Activated CD8-positive, alpha-beta memory T cell treated with anti-CD3 and anti-CD28 coated beads for 1 hour (primary cell): ENCODE data around the gene GKN1.
A peak's percentile ranks its signal among the peaks of the same experiment; 100 is the strongest.

Experiments used
- DNase-seq, 2 donors: peaks; one replicate each; pipeline ENCODE4 v3.0.0-alpha.2; 2020; ENCODE audit warnings: low read depth in 1 of 2; ENCODE audit errors: extremely low read depth in 1 of 2

Gene GKN1

DNA sequence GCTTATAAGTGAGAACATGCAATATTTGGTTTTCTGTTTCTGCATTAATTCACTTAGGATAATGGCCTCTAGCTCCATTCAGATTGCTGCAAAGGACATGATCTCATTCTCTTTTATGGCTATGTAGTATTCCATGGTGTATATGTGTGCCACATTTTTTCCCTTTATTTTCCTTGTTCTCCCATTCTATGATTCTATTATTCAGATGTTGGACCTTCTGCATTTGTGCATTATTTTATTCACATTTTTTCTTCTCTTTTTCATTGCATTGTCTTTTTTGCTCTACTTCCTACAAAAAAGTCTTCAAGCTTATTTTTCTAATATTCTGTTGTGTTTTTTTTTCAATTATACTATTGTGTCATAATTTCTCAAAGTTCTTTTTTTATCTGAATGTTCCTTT lies 27.4 kb downstream of the GKN1 start:
- DNase-seq, result no peak

DNA sequence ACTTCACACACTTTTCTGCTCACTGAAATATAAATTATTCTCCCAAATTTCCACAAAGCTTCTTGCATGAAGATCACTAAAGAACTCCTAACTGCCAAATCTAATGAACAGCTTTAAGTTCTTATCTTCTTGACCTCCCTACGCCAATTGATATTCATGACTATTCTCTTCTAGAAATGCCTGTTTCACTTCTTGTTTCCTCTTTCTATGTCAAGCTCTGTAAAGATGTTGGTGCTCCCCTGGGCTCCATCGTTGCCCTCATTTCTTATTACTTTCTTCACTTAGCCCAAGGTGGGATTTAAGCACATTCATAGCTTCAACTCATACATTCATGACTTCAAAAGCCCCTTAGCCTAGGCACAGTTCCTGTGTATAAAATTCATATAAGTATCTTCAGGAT lies 29.3 kb downstream of the GKN1 start:
- no peak for DNase-seq

DNA sequence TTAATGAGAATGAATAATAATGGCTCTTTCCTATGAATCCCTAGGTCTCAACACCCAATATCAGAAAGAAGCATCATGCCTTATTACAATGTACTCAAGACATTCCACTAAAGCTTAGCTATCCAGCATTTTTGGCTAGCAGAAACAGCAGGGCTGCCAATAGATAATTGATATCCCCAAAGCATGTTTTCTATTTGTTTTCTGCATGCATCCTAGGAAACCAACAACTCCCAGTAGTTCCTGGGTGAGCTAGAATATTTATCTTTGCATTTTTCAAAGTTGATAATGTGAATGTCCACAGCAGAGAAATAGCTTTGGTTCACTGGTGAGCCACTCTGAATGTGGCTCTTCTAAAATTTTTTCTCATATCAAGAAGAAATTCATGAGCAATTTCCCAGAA lies 32.7 kb downstream of the GKN1 start:
- no peak for DNase-seq

DNA sequence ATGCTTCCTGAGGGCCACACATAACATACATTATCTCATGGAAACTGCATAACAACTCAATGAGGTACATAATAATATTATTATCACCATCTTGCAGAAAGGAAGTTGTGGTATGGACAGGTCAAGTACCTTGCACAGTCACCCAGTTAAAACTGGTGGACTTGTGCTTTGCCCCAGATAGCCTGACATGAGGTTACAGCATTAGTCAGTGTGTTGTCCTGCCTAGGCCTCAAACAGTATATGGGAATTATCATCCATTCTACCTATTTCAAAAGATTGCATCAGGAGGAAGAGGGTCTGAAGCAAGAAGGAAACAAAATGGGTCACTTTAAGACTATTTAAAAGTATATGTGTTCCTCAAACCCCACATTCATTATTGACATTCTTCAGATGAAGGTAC lies 33.2 kb downstream of the GKN1 start:
- no peak for DNase-seq

DNA sequence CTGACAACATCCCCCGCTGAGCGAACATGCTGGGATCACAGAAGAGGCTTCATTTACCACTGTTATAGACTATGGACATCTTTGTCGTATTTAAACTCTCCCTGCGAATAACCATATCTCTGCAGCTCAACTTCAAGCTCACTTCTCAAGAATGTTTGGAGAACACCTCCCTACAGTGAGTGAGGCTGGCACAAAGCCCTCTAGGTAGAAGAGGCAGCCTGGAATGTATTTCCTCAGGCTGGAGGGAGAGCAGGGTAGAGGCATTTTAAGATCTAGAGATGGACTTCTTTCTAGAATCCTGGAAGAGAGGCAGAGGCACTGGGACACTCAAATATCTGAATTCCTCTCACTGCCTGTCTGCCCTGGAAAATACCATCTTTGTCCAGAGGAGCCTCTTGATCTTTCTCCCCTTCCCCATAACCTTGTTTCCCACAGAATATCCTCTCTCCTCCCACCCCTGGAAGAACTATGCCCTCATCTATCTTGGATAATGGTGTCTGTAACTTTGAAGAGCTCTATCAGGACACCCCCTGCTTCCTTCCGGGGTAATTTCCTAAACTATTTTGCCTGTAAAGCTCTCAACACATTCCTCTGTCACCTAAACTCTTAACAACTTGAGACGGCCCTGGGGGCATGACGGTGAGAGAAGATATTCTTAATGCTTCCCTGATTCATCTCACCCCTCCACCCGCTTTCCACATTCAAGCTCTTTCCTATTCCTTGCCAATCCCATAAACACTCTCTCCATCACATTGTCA lies 36.2 kb downstream of the GKN1 start:
- DNase-seq, result no peak

DNA sequence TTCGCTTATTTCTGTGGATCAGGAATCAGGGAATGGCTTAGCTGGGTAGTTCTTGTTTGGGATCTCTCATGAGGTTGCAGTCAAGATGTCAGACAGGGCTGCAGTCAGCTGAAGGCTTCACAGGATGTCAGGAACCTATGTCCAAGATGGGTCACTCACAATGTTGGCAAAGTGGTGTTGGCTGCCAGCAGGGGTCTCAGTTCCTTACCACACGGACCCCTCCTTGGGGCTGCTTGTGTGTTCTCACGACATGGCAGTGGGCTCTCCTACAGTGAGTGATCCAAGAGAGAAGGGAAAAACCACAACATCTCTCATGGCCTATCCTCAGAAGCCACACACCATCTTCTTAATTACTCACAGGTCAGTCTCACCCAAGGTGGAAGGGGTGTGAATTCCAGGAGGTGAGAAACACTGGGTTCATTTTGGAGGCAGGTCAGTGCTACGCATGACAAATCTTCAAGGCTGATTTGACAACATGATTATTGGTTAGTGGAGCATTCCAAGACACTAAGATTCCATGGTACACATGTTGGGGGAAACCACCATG lies 37.2 kb downstream of the GKN1 start:
- no peak for DNase-seq

DNA sequence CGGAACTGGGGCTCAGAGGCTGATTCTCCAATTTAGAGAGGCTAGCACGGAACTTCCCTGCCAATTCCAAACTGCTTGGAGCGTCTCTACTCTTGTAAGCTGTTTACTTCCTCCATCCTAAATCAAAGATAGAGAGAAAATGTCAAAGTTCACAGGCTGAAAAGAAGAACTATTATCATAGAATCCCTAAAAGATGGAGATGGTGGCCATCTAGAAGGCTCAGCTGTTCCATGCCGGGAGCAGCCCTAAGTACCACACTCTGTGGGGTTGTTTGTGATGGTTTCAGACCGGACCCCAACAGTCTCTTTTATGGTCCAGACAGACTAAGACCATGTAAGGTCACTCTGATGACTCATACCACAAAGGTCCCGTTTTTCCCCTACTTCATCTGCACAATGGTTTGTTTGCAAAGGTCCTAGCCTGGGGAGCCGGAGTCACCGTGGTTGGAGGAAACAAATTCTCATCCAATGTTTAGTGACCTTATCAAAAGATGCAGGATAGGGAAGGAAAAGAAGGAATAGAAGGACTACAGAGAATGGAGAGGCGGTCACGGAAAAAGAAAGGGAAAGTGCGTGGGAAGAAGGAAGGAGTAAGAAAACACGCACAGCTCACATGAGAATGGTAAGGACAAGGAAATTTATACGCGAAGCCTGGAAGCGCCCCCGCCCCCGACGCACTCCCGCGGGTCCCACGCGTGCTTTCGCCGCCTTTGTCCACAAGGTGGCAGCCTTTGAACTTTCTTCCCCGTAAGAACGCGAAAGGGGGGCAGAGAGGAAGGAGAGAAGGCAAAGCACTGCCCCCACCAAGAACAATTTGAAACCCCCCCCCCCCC lies 38.1 kb downstream of the GKN1 start:
- DNase-seq, result peak in 1 of 2 donors; percentile 25

DNA sequence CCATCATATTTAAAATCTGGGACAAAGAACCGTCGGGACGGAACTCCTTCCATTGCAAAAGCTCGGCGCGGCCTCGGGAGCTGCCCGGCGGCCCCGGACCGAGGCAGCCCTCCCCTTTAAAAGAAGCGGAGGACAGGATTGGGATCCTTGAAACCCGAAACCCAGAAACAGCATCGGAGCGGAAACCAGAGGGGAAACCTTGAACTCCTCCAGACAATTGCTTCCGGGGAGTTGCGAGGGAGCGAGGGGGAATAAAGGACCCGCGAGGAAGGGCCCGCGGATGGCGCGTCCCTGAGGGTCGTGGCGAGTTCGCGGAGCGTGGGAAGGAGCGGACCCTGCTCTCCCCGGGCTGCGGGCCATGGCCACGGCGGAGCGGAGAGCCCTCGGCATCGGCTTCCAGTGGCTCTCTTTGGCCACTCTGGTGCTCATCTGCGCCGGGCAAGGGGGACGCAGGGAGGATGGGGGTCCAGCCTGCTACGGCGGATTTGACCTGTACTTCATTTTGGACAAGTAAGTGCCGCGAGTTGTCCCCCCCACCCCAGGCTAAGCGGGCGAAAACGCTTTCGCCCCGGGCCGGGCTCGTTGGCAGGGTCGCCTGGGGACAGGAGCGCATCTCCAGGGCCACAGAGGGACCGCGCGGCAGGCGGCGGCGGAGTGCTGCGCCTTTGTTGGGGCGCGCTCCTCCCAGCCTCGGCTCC lies 38.9 kb downstream of the GKN1 start, which contains the start of gene ANTXR1:
Gene ANTXR1, plus strand, starts transcription at position 38 of the 698 bp plus-strand sequence. Its CDS starts 321 bp downstream, at position 359.
- DNase-seq, result no peak

DNA sequence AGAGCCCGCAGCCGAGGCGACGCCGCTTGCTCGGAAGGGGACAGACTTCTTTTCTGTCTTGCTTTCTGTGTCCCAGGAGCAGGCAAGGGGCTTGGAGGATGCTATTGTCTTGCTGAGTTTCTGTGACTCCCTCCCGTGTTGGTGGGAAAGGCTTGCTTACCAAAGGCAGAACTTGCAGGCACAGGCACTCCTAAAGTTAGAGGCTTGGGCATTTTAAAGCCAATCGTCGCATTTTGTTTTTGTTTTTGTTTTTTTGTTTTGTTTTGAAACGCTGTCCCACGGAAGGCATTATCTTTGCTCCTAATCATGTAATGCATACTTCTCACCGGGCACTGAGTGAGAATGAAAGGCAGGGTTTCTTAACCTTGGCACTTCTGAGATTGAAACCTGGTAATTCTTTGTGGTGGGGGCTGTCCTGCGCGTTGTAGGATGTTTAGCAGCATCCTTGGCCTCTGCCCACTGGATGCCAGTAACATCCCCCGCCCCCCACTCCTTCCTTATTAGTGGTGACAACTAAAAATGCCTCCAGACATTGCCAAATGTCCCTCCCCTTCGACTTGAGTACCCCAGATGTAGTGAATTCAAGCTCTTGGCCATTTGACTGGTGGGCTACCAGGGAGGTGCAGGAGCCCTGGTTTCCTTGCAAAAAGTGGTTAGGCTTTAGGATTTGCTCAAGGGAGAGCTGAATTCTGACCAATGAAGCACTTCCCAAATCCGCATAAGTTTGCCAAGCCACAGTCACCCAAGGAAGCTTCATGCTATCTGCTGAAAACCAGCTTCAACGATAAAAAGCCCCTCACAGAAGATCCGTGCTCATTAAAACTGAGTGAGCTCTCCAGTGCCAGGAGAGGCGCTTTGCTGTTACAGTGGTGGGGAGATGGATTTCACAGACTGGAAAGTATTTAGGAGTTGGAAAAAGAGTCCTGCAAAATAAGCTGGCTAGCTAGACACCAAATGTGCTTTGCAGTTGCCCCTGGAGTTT lies 39.7 kb downstream of the GKN1 start:
- no peak for DNase-seq

DNA sequence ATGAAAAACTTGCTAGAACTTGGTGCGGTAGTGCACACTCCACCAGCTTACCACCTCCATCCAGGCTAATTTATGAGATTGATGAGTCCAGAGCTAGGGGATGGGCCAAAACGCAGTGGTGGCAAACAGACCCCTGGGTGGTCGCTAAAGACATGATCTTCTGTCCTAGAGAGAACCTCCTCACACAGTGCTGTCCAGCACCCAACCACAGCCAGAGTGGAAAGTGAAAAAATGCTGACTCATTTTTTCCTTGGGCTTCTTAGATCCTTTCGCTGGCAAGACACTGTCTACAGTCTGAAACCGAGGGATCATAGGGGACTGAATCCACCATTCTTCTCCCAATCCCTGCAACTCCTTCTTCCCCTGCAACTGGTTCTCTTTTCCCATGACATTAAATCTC lies 42.6 kb downstream of the GKN1 start:
- no peak for DNase-seq

DNA sequence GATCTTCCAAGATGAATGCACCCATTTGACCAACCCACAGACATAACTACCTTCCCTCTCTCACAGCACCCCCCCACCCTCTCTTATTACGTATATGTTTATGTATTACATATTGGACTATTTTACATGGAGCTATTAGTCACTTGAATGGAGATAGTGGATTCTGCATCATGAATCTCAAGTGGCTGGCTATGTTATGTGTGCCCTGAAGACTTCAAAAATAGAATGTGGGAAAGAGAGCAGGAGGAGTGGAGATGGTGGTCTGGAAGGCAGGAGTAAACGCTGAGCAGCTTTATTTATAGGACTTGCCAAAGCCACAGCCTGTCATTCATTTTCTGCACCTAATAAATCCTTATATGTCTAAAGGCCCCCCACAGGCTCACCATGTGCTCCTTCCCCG lies 43.4 kb downstream of the GKN1 start:
- no peak for DNase-seq

DNA sequence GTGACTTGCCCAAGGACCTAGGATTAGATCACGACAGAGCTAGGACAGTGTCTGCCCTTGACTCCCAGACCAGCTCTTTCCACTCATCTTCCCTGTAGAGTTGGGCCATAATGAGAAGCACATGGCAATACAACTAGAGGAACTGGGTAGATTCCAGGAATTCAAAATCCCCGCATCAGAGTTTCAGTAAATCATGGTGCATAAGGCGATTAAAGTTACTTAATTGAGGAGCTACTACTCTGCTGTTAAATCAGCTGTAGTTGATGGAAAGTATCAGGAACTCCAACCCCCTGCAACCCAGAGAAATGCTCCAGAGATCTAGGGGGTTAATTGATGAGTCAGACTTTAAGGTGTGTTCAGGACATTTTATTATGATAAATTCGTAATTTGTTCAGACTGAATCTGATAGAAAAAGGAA lies 44.3 kb downstream of the GKN1 start:
- DNase-seq, result no peak

DNA sequence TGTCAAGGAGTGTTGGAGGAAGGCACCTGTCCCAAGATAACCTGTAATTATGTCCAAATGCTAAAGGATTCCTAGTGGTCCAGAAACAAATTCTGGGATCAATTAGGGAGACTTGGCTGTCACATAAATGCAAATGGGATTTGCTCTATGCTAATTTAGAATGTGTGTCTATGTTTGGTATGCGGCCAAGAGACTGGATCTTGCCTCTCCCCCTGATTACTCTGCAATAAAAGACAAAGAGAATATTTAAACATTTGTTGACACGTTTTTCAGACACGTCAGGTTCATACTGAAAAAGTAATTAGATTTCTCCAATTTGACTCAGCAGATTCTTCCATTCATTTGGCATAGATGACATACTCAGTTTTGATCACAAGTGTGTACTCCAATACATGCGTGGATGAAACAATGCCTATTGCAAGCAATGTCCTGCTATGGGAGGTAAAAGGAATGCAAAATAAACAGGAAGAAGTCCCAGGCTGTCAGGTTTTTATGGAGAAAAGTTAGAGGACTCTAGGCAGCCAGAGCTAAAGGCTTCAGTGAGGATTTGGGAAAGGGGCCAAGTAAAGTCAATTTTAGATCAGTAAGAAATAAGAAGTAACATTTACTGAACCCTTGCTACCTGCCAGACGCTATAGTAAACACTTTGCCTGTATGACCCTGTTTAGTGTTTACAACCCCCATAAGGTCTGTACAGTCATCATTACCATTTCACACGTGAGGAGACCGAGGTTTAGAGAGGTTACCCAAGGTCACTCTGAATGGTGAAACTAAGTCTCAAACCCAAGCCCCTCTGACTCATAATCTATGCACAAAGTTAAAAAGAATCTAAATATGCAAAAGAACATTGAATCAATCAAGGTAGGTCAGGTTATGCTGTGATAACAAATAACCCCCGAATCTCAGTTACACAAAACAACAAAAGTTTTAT lies 46.3 kb downstream of the GKN1 start:
- no peak for DNase-seq

DNA sequence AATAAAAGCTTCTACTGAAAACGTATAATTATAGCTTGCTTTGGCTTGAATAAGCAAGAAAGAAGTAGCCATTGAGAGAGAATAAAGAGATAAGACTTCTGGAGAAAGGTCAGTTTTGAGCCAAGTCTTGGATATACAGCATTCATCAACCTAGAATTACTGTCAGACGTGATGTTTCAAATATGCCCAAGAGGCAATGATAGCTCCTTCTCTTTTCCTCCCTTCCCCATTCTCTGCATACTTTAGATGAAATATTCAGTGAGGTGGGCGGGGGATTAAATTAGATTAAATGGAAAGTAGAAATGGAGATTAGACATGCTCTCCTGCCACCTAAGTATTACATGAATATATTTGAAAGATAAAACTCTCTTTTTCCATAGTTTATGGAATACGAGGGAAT lies 47.3 kb downstream of the GKN1 start:
- no peak for DNase-seq

DNA sequence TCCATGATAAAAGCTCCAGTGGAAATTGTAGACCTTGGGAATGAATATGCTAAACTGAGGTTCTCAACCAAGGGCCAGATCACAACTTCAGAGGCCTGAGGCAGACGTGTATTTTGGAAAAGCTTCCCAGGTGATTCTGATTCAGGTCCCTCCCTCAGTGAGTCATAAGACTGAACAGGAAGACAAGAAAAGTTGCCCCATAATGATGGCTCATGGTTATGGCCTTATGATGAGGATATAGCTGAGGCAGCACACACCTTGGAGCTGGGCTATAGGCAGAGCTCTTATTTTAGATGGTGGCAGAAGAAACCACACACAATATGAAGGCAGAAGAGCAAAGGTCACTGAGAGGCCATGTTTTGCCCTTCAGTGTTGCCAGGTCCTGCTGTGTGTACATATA lies 48.1 kb downstream of the GKN1 start:
- no peak for DNase-seq

DNA sequence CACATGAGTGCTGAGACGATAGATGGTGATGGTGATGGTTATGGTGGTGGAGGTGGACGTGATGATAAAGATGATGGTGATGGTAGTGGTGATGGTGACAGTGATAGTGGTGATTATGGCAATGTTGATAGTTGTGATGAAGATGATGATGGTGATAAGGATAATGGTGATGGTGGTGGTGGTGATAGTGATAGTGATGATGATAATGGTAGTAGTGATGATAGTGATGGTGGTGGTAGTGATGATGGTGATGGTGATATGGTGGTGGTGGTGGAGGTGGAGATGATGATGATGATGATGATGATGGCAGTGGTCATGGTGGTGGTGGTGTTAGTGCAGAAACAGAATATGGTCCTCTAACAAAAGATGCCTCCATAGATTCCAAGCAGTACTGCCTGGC lies 48.8 kb downstream of the GKN1 start:
- DNase-seq, result no peak

DNA sequence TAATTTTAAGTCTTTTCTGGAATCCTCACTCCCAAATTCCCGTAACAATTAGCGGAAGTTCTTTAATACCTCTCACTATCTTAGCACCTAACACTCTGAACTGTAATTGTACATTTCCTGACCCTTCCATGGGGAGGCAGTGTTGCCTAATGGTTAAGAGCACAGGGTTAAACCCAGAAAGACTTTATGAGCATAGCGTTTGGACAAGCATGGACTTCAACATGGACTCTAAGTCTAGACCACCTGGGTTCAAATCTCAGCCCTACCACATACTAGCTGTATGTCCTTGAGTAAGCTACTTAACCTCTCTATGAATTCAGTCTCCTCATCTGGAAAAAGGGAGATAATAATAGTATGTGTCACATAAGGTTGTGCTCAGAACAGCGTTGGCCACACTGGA lies 51.6 kb downstream of the GKN1 start:
- DNase-seq, result no peak

DNA sequence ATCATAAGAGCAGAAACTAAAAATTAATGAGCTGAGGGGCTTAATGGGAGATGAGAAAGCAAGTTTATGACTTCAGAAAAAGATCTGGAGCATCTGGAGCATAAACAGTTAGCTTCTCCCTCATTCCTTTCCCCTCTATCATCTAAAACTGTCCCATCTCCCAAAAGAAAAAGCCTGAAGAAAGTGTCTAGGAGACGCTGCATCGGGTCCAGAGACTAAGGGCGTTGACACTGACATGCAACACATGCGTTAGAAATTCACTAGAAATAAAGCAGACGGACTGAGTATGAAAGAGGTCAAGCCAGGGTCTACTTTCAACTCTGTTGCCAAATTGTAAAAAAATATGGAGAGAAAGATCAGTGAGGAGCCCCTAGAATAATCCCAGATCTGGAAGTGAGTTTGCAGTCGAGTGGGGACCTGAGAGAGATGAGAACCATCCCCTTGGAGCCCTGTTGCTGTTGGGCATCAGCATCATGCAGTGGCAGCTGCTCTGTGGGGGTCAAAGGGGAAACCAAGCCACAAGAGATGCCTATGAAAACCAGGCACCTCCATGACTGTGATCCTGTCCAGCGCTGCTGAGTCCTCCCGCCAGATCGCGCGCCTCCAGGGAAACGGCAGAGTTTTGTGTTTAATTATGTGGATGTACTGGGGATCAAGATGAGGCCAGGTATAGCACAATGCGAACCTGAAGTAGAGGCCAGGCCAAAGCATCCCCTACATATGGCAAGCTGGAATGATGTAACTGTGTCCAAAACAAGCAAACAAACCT lies 52.4 kb downstream of the GKN1 start:
- DNase-seq, result no peak
